GM12878 (cell line): ENCODE measurements around the gene TIMP4. TPM values are rescaled to one million over a fixed set of nuclear protein-coding genes. Genes with fewer than 3 reads are reported as not detected.

Experiments
- CBX3 ChIP-seq: fragments of 200-600 bp; sonication (generic); IDR thresholded peaks from 2 replicates; pipeline ENCODE4 v1.6.1; 2016; ENCODE audit warnings: low read depth, borderline replicate concordance
- CBX5 ChIP-seq: sonication (generic); IDR thresholded peaks from 2 replicates; pipeline ENCODE4 v1.6.1; 2016; ENCODE audit warnings: low read depth, moderate library complexity, mild to moderate bottlenecking, inconsistent platforms
- CHD4 ChIP-seq: fragments of 200-600 bp; sonication (generic); IDR thresholded peaks from 2 replicates; pipeline ENCODE4 v1.6.1; 2016; ENCODE audit warnings: mild to moderate bottlenecking
- HDAC2 ChIP-seq: fragments of 200-600 bp; sonication (generic); IDR thresholded peaks from 2 replicates; pipeline ENCODE4 v1.6.1; 2017
- HDGF ChIP-seq: fragments of 450-650 bp; IDR thresholded peaks from 2 replicates; pipeline ENCODE4 v1.6.1; 2016; ENCODE audit warnings: antibody characterized with exemption
- IKZF1 ChIP-seq: fragments of 450-650 bp; conservative IDR thresholded peaks from 2 replicates; pipeline ENCODE4 v1.6.1; 2017; ENCODE audit warnings: antibody characterized with exemption, mild to moderate bottlenecking
- IRF4 ChIP-seq: IDR thresholded peaks from 2 replicates; pipeline ENCODE4 v1.6.1; 2011; ENCODE audit warnings: low read depth, low read length
- MYC ChIP-seq: IDR thresholded peaks from 2 replicates; pipeline ENCODE4 v1.6.1; 2011; ENCODE audit warnings: mild to moderate bottlenecking, low read length, moderate library complexity, inconsistent platforms; ENCODE audit not compliant: insufficient read depth, insufficient replicate concordance, insufficient read length, severe bottlenecking
- NFYB ChIP-seq: IDR thresholded peaks from 2 replicates; pipeline ENCODE4 v1.6.1; 2011; ENCODE audit warnings: low read depth, mild to moderate bottlenecking, low read length, improper control_type of control experiment, moderate library complexity; ENCODE audit not compliant: insufficient read depth
- NR2C1 ChIP-seq: fragments of 450-650 bp; IDR thresholded peaks from 2 replicates; pipeline ENCODE4 v1.6.1; 2017; ENCODE audit warnings: antibody characterized with exemption, mild to moderate bottlenecking, moderate library complexity
- RUNX3 ChIP-seq: IDR thresholded peaks from 2 replicates; pipeline ENCODE4 v1.6.1; 2012; ENCODE audit warnings: low read length, inconsistent platforms
- SP1 ChIP-seq: IDR thresholded peaks from one replicate; pipeline ENCODE4 v1.6.1; 2011; ENCODE audit warnings: low read depth, low read length
- TCF12 ChIP-seq: IDR thresholded peaks from 2 replicates; pipeline ENCODE4 v1.6.1; 2011; ENCODE audit warnings: low read depth, mild to moderate bottlenecking, low read length
- ZBTB4 ChIP-seq: fragments of 450-650 bp; formaldehyde crosslinking; IDR thresholded peaks from 2 replicates; pipeline ENCODE4 v1.4.0; 2022; ENCODE audit warnings: mild to moderate bottlenecking, moderate library complexity
- ZNF384 ChIP-seq: IDR thresholded peaks from 2 replicates; pipeline ENCODE4 v1.6.1; 2012; ENCODE audit warnings: low read depth, mild to moderate bottlenecking, low read length, improper control_type of control experiment, borderline replicate concordance
- polyA plus RNA-seq, 11 experiments: library from polyadenylated mRNA; depleted of rRNA in 4 of 11; unstranded in 6 of 11; stranded (reverse) in 5 of 11; fragments of >200 nt; fragmentation: Nextera tagmentation in 4 of 11; fragmentation: Illumina TruSeq in 1 of 11; extraction: Ambion mirVana in 4 of 11; extraction: Trizol in 1 of 11; gene quantifications; 1 replicate in 1 of 11; 2 replicates in 10 of 11; pipeline versions ENCODE4 v1.2.1 to v1.2.3, GENCODE V29; 2011 to 2016; ENCODE audit warnings: inconsistent platforms in 2 of 11, missing spikeins in 2 of 11, low read depth in 1 of 11
- total RNA-seq, 4 experiments: library from RNA; depleted of rRNA in 3 of 4; stranded (reverse); fragments of >200 nt in 3 of 4; fragmentation: Illumina TruSeq in 1 of 4; extraction: Trizol in 1 of 4; gene quantifications; 2 replicates each; pipeline versions ENCODE4 v1.2.1 to v1.2.3, GENCODE V29; 2013 to 2021
- TF ChIP-seq, protein P1 (sequence below): fragments of 450-650 bp; IDR thresholded peaks from 2 replicates; pipeline ENCODE4 v1.6.1; 2016; ENCODE audit warnings: mild to moderate bottlenecking
- TF ChIP-seq, protein P2 (sequence below): fragments of 450-650 bp; IDR thresholded peaks from 2 replicates; pipeline ENCODE4 v1.6.1; 2017; ENCODE audit warnings: antibody characterized with exemption, mild to moderate bottlenecking, moderate library complexity
- TF ChIP-seq, protein P3 (sequence below): fragments of 450-650 bp; IDR thresholded peaks from 2 replicates; pipeline ENCODE4 v1.6.1; 2017; ENCODE audit warnings: low read depth, mild to moderate bottlenecking, moderate library complexity
- TF ChIP-seq, protein P4 (sequence below): fragments of 450-650 bp; IDR thresholded peaks from 2 replicates; pipeline ENCODE4 v1.6.1; 2017; ENCODE audit warnings: borderline replicate concordance

Gene TIMP4
- total and polyA plus RNA-seq, 10 of the 15 experiments (the other 5 are each of a cell fraction or from before 2014, with no cell fraction given): 0.07 TPM; not detected in 9

DNA sequence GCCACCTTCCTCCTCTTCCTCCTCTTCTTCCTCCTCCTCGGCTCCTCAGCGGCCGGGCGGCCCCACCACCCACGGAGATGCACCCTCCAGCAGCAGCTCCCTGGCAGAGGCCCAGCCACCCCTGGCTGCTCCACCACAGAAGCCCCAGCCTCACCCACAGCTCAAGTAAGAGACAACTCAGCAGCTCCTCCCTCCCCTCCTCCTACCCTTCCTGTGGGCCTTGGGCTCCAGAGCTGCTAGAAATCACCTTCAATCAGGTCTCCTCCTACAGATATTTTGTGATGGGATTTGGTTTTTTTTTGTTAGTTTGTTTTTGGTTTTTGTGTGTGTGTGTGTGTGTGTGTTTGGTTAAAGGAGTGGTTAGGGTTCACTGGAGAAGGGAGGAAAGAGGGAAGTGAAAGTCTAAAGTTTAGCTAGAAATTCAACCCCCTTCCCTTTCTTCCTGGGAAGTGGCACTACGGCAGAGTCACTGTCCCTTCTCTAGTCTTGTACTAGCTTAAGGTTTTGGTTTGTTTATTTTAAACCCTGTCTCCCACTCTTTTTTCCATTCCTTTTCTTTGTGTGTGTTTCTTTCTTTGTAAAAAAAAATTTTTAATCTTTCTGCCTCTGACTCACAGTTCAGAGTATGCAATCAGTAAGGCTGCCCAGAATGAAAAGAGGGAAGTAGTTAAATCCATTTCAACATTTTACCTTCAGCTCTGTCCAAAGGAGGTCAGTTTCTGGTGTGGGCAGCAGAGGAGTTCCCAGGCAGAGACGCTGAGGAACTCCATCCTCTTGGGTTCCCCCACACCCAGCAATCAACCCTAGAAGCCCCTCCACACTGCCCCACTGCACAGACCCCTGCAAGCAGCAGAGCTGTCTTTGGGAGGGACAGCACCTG is 29.0 kb upstream of the TIMP4 start (continued):
- TF ChIP-seq ZBTB4 (no peak), MYC (no peak), RUNX3 (peak; percentile 96), CBX5 (0 out of 2 replicates have a peak, but pooled peaks have one; percentile 48), TCF12 (no peak), CBX3 (no peak), ZNF384 (no peak), CHD4 (no peak), IKZF1 (peak; percentile 99), HDGF (peak; percentile 92), NFYB (no peak), SP1 (no peak), HDAC2 (no peak), NR2C1 (peak; percentile 48), IRF4 (peak; percentile 38; the same call in 1 of the 2 replicates)
- TF ChIP-seq, protein P1, sequence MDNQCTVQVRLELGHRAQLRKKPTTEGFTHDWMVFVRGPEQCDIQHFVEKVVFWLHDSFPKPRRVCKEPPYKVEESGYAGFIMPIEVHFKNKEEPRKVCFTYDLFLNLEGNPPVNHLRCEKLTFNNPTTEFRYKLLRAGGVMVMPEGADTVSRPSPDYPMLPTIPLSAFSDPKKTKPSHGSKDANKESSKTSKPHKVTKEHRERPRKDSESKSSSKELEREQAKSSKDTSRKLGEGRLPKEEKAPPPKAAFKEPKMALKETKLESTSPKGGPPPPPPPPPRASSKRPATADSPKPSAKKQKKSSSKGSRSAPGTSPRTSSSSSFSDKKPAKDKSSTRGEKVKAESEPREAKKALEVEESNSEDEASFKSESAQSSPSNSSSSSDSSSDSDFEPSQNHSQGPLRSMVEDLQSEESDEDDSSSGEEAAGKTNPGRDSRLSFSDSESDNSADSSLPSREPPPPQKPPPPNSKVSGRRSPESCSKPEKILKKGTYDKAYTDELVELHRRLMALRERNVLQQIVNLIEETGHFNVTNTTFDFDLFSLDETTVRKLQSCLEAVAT: peak; percentile 96
- TF ChIP-seq, protein P2, sequence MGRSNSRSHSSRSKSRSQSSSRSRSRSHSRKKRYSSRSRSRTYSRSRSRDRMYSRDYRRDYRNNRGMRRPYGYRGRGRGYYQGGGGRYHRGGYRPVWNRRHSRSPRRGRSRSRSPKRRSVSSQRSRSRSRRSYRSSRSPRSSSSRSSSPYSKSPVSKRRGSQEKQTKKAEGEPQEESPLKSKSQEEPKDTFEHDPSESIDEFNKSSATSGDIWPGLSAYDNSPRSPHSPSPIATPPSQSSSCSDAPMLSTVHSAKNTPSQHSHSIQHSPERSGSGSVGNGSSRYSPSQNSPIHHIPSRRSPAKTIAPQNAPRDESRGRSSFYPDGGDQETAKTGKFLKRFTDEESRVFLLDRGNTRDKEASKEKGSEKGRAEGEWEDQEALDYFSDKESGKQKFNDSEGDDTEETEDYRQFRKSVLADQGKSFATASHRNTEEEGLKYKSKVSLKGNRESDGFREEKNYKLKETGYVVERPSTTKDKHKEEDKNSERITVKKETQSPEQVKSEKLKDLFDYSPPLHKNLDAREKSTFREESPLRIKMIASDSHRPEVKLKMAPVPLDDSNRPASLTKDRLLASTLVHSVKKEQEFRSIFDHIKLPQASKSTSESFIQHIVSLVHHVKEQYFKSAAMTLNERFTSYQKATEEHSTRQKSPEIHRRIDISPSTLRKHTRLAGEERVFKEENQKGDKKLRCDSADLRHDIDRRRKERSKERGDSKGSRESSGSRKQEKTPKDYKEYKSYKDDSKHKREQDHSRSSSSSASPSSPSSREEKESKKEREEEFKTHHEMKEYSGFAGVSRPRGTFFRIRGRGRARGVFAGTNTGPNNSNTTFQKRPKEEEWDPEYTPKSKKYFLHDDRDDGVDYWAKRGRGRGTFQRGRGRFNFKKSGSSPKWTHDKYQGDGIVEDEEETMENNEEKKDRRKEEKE: no peak
- TF ChIP-seq, protein P3, sequence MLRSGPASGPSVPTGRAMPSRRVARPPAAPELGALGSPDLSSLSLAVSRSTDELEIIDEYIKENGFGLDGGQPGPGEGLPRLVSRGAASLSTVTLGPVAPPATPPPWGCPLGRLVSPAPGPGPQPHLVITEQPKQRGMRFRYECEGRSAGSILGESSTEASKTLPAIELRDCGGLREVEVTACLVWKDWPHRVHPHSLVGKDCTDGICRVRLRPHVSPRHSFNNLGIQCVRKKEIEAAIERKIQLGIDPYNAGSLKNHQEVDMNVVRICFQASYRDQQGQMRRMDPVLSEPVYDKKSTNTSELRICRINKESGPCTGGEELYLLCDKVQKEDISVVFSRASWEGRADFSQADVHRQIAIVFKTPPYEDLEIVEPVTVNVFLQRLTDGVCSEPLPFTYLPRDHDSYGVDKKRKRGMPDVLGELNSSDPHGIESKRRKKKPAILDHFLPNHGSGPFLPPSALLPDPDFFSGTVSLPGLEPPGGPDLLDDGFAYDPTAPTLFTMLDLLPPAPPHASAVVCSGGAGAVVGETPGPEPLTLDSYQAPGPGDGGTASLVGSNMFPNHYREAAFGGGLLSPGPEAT: peak; percentile 99
- TF ChIP-seq, protein P4, sequence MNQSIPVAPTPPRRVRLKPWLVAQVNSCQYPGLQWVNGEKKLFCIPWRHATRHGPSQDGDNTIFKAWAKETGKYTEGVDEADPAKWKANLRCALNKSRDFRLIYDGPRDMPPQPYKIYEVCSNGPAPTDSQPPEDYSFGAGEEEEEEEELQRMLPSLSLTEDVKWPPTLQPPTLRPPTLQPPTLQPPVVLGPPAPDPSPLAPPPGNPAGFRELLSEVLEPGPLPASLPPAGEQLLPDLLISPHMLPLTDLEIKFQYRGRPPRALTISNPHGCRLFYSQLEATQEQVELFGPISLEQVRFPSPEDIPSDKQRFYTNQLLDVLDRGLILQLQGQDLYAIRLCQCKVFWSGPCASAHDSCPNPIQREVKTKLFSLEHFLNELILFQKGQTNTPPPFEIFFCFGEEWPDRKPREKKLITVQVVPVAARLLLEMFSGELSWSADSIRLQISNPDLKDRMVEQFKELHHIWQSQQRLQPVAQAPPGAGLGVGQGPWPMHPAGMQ: peak; percentile 88
